Ishikawa (cell line): Measurements from ENCODE around the gene OPA3.

Experiments used
- RAD21 ChIP-seq: IDR thresholded peaks from 2 replicates; pipeline ENCODE4 v1.6.1; 2012; ENCODE audit warnings: low read depth
- YY1 ChIP-seq: IDR thresholded peaks from 2 replicates; pipeline ENCODE4 v1.6.1; 2012; ENCODE audit warnings: low read depth
- ZBTB7A ChIP-seq: IDR thresholded peaks from 2 replicates; pipeline ENCODE4 v1.6.1; 2012; ENCODE audit warnings: low read depth
- TF ChIP-seq, protein P1 (sequence below): IDR thresholded peaks from 2 replicates; pipeline ENCODE4 v1.6.1; 2012; ENCODE audit warnings: low read depth, mild to moderate bottlenecking

DNA sequence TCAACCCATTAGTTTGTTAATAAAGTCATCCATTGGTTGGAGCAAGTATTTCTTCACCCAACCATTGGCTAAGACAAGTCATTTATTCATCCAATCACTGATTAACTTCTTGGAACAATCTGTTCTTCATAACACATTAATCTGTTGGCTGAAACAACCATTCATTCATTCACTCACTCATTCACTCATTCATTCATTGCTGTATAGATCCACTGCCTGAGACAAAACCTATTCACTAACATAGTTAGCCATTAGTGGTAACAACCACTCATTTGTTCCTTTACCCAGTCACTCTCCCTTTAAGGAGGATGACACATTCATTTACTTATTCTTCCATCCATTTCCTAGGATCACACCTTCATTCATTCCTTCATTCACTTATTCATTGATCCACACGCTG, 39.4 kb upstream of the OPA3 start:
- TF ChIP-seq, protein P1, sequence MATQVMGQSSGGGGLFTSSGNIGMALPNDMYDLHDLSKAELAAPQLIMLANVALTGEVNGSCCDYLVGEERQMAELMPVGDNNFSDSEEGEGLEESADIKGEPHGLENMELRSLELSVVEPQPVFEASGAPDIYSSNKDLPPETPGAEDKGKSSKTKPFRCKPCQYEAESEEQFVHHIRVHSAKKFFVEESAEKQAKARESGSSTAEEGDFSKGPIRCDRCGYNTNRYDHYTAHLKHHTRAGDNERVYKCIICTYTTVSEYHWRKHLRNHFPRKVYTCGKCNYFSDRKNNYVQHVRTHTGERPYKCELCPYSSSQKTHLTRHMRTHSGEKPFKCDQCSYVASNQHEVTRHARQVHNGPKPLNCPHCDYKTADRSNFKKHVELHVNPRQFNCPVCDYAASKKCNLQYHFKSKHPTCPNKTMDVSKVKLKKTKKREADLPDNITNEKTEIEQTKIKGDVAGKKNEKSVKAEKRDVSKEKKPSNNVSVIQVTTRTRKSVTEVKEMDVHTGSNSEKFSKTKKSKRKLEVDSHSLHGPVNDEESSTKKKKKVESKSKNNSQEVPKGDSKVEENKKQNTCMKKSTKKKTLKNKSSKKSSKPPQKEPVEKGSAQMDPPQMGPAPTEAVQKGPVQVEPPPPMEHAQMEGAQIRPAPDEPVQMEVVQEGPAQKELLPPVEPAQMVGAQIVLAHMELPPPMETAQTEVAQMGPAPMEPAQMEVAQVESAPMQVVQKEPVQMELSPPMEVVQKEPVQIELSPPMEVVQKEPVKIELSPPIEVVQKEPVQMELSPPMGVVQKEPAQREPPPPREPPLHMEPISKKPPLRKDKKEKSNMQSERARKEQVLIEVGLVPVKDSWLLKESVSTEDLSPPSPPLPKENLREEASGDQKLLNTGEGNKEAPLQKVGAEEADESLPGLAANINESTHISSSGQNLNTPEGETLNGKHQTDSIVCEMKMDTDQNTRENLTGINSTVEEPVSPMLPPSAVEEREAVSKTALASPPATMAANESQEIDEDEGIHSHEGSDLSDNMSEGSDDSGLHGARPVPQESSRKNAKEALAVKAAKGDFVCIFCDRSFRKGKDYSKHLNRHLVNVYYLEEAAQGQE: no peak
- TF ChIP-seq YY1: no peak
- TF ChIP-seq RAD21: no peak
- TF ChIP-seq ZBTB7A: no peak
